Bone marrow (tissue), 2 donors: Measurements from ENCODE around the gene CD1E.
"Not testable (repeated sequence)": the region's sequence is repeated elsewhere in the genome, so short reads cannot be mapped to it uniquely, and the experiment has no call there.

Experiments
- DNase-seq, 2 donors: peaks; one replicate each; lab custom pipeline; 2025; lab: John Stamatoyannopoulos, UW

Gene CD1E

GRCh38 chr1:158353303-158354075, at the start of gene CD1E:
TSS of gene CD1E (plus strand) at chr1:158353894. CDS start at chr1:158353989, 95 bp downstream.
- DNase-seq, result no peak

DNA sequence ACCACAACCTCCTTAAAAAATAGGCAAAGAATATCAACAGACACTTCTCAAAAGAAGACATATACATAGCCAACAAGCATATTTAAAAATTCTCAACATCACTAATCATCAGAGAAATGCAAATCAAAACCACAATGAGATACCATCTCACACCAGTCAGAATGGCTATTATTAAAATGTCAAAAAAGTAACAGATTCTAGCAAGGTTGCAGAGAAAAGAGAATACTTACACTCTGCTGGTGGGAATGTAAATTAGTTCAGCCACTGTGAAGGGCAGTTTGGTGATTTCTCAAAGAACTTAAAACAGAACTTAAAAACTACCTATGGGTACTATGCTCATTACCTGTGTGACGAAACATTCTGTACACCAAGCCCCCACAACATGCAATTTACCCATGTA, 43.1 kb upstream of the CD1E start:
- DNase-seq, result no peak

GRCh38 chr1:158311066-158311465, 42.6 kb upstream of the CD1E start:
- DNase-seq, result no peak

- no peak for DNase-seq
Measured at GRCh38 chr1:158323866-158324265, 29.8 kb upstream of the CD1E start.

GRCh38 chr1:158324395-158324794, 29.3 kb upstream of the CD1E start:
- DNase-seq, result no peak

DNA sequence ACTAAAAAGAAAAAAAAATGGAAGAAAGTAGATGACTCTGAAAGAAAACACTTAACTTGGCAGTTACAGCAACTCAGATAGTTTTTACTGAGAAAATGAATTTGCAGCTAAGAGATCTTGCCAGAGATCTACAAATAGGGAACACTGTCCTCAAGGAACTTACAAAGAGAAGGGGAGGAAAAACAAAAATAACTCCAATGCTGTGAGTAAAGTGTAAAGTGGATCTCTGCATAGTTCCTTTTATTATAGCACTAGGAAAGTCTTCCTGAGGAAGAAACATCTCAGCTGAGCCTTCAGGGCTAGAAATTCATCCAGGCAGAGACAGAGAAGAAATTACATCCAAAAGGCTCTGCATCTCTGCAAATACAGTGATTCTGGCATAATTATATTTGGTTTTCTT, 26.2 kb upstream of the CD1E start:
- DNase-seq, result no peak

GRCh38 chr1:158328426-158328825, 25.3 kb upstream of the CD1E start:
- DNase-seq, result no peak

- DNase-seq, result no peak
Measured at GRCh38 chr1:158329300-158329699, 24.4 kb upstream of the CD1E start.

- DNase-seq, result no peak
Measured at GRCh38 chr1:158329733-158330132, 24.0 kb upstream of the CD1E start.

- no peak for DNase-seq
Measured at GRCh38 chr1:158330391-158331105, 23.1 kb upstream of the CD1E start.

GRCh38 chr1:158331106-158331425, 22.6 kb upstream of the CD1E start:
- DNase-seq, result no peak

GRCh38 chr1:158331481-158332150, 22.1 kb upstream of the CD1E start, which contains the start of gene CD1B:
TSS of gene CD1B (minus strand) at chr1:158331531. CDS start at chr1:158331423, 108 bp downstream.
- no peak for DNase-seq

DNA sequence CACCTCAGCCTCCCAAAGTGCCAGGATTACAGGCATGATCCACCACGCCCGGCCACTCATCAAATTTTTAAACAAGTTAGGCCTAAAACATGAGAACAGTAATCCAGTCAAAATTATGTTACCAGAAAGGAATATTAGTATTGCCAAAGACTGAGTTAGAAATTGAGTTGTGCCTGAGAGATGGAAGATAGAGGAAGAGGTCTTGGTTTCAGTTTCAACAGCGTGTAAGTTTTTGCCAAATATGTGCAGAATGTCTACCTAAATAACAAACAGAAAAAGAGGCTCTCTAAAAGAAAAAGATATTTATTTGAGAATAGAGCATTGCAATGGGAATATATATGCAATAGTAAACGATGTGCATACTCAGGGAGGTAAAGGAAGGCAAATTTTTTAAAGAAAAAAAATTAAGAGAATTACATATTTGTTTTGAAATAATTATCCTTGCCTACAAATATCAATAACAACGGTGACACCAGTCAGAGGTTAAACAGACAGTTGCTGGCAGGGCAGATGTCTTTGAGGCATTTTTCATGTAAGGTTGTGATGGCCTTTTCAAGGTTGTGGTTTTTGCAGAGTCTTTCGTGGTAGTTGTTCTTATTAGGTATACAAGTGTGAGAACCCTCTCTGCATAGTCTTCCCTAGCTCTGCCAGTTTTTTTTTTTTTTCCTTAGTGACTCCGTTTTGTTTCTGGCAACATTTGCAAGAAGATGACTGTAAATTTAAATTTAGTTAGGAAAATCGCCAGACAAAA, 20.1 kb upstream of the CD1E start:
- DNase-seq, result no peak

- DNase-seq, result no peak
Measured at GRCh38 chr1:158334526-158335212, 19.0 kb upstream of the CD1E start.

DNA sequence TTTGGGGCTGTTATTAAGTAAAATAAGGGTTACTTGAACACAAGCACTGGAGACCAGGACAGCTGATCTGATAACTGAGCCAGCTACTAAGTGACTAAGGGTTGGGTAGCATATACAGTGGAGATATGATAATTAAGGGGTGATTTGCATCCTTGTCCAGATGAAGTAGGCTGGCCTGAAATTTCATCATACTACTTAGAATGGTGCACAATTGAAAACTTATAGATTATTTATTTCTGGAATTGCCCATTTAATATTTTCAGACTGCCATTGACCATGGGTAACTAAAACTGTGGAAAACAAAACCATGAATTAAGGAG, 18.5 kb upstream of the CD1E start:
- DNase-seq, result no peak

GRCh38 chr1:158336413-158336812, 17.3 kb upstream of the CD1E start:
- DNase-seq, result not testable (repeated sequence)

GRCh38 chr1:158348946-158349345, 4.7 kb upstream of the CD1E start:
- not testable (repeated sequence) for DNase-seq

DNA sequence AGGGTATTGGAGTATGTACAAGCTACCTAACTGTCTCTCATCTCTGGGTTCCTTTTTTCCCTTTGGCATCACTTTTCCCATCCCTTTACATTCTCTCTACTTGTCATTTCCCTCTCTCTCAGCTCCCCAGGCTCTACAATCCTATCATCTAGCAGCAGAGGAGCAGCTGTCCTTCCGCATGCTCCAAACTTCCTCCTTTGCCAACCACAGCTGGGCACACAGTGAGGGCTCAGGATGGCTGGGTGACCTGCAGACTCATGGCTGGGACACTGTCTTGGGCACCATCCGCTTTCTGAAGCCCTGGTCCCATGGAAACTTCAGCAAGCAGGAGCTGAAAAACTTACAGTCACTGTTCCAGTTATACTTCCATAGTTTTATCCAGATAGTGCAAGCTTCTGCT, 561 bp downstream of the CD1E start:
- DNase-seq, result no peak

DNA sequence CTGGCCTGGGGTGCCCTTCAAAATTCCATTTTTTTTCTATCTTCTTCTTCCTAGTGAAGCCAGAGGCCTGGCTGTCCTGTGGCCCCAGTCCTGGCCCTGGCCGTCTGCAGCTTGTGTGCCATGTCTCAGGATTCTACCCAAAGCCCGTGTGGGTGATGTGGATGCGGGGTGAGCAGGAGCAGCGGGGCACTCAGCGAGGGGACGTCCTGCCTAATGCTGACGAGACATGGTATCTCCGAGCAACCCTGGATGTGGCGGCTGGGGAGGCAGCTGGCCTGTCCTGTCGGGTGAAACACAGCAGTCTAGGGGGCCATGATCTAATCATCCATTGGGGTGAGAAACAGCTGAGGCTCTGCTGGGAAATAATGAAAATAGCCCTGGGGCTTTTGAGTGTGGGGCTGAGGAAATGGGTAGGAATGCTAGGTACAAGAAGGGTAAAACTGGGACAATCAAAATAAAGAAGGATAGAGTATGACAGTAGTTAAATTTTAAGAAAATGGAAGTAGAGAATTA, 2.1 kb downstream of the CD1E start:
- no peak for DNase-seq

DNA sequence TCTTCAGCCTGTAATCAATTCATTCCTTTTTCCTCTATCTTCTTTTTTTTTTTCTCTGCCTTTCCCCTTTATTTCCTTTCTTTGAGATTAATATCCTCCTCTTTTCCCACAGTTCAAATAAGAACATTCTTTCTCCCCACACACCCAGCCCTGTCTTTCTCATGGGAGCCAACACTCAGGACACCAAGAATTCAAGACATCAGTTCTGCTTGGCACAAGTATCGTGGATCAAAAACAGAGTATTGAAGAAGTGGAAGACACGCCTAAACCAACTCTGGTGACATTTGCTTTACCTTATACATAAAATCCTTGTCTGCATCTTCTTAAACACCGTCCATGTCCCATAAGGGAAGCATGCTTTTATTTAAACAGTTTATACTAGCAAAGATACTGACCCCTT, 2.9 kb downstream of the CD1E start:
- DNase-seq, result no peak

GRCh38 chr1:158357441-158357840, 3.7 kb downstream of the CD1E start:
- no peak for DNase-seq

DNA sequence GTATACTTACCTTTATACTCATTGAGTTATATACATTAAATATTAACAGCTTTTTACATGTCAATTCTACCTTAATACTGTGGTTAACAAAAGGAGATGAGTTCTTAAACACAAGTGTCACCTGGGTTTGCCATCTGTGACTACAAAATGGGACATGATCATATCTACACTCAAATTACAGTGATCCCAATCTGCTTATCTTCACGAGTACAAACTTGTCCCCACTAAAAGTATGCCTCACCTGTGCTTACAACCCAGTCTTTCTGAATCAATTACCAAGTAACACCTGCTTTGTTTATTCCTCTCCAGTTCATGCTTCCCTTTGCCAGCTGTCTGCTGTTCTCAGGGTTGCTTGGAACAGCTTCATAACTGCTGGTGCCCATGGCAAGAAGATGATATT, 8.8 kb downstream of the CD1E start:
- no peak for DNase-seq
